SJCRH30 (cell line): ENCODE results near the gene HIPK2. TPM values are rescaled to one million over a fixed set of nuclear protein-coding genes. Genes with fewer than 3 reads are reported as not detected.

Experiments
- DNase-seq, 2 experiments: peaks; one replicate each; pipeline ENCODE4 v3.0.0-alpha.2; 2015 to 2020
- H3K27ac ChIP-seq: fragments of 250-450 bp; sonication (Bioruptor Pico); 2 replicates; pipeline ENCODE4 v1.5.1; 2020; ENCODE audit warnings: mild to moderate bottlenecking, moderate library complexity
- H3K27me3 ChIP-seq: fragments of 250-450 bp; sonication (Bioruptor Pico); 2 replicates; pipeline ENCODE4 v1.5.1; 2020; ENCODE audit warnings: mild to moderate bottlenecking, moderate library complexity
- H3K36me3 ChIP-seq: fragments of 250-450 bp; sonication (Bioruptor Pico); 2 replicates; pipeline ENCODE4 v1.5.1; 2020; ENCODE audit warnings: mild to moderate bottlenecking, moderate library complexity
- H3K4me1 ChIP-seq: fragments of 250-450 bp; sonication (Bioruptor Pico); 2 replicates; pipeline ENCODE4 v1.5.1; 2020; ENCODE audit warnings: mild to moderate bottlenecking, moderate library complexity
- H3K4me3 ChIP-seq: fragments of 250-450 bp; sonication (Bioruptor Pico); 2 replicates; pipeline ENCODE4 v1.5.1; 2020; ENCODE audit warnings: mild to moderate bottlenecking, moderate library complexity
- H3K9me3 ChIP-seq: fragments of 250-450 bp; sonication (Bioruptor Pico); replicated peaks from 2 replicates; pipeline ENCODE4 v1.5.1; 2020; ENCODE audit warnings: mild to moderate bottlenecking, moderate library complexity
- total RNA-seq: library from RNA; depleted of rRNA; stranded (reverse); fragments of >200 nt; shearing (Covaris generic); gene quantifications from 2 replicates; pipeline ENCODE4 v1.2.3, GENCODE V29; 2014

The HIPK2 gene
- total RNA-seq, 1 experiment from 2014 or later: 17.2 TPM

DNA sequence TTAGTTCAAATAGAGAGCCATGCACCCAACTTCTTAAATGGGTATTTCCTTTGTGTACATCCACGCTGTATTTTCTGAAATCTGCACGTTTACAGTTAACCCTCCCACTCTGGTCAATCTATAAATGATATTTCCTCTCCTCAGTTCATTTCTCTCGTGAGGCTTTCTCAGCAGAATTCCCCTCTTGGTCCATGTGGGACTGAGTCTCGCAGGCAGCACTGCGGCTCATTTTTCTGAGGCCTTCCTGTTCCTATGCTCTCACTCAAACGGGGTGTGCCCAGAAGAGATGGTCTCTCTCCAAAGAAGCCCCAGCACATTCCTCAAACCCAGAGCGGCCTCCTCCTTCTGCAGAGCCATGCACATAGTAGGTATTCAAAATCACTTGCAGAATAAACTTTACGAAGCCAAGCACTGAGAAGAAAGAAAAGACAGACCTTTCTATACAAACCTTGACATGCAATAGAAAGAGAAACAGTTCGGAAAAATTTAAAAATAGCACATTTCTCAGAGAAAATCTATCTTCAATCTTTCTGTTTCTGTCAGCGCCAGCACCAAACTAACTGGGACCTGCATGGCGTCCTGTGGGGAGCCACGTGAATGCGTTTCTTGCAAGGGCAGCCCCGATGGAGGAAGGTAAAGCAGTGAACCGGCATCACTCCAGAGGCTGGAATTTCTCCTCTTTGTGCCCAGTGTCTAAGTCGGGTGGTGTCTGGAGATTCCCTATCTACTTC is 77.1 kb downstream of the HIPK2 start:
- no peaks in the 10 kb centered on the region for H3K27me3 ChIP-seq
- H3K27ac ChIP-seq: no peak overlapping the region
- no peak for DNase-seq
- no peaks in the 10 kb centered on the region for H3K9me3 ChIP-seq
- H3K4me1 ChIP-seq: peaks cover 8% of the 10 kb centered on the region
- no peaks in the 10 kb centered on the region for H3K36me3 ChIP-seq
- H3K4me3 ChIP-seq: no peak overlapping the region

- Histone ChIP-seq H3K27ac (no peak overlapping the region), H3K4me3 (no peak overlapping the region), H3K9me3 (no peaks in the 10 kb centered on the region), H3K4me1 (peaks cover 8% of the 10 kb centered on the region), H3K36me3 (no peaks in the 10 kb centered on the region), H3K27me3 (no peaks in the 10 kb centered on the region)
- DNase-seq: no peak
Measured at GRCh38 chr7:139699640-139700504, 77.9 kb downstream of the HIPK2 start.

GRCh38 chr7:139698844-139699243 is 79.0 kb downstream of the HIPK2 start:
- H3K4me1 ChIP-seq: peaks cover 8% of the 10 kb centered on the region
- no peaks in the 10 kb centered on the region for H3K27me3 ChIP-seq
- H3K36me3 ChIP-seq: no peaks in the 10 kb centered on the region
- no peak for DNase-seq
- H3K27ac ChIP-seq: no peak overlapping the region
- no peaks in the 10 kb centered on the region for H3K9me3 ChIP-seq
- no peak overlapping the region for H3K4me3 ChIP-seq

DNA sequence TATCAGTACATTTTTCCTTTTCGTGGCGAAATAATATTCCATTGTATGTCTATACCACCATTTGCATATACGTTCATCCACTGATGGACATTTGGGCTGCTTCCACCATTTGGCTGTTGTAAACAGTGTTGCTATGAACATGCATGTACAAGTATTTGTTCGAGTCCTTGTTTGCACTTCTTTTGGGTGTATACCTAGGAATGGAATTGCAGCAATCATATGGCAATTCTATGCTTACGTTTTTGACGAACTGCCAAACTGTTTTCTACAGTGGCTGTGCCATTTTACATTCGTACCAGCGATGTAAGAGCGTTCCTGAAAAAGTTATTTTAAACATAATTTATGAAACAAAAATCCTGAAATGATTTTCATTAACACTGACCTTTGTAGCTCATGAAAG is 79.5 kb downstream of the HIPK2 start:
- no peaks in the 10 kb centered on the region for H3K9me3 ChIP-seq
- H3K27ac ChIP-seq: no peak overlapping the region
- peaks cover 8% of the 10 kb centered on the region for H3K4me1 ChIP-seq
- H3K36me3 ChIP-seq: no peaks in the 10 kb centered on the region
- no peak overlapping the region for H3K4me3 ChIP-seq
- no peak for DNase-seq
- H3K27me3 ChIP-seq: no peaks in the 10 kb centered on the region

DNA sequence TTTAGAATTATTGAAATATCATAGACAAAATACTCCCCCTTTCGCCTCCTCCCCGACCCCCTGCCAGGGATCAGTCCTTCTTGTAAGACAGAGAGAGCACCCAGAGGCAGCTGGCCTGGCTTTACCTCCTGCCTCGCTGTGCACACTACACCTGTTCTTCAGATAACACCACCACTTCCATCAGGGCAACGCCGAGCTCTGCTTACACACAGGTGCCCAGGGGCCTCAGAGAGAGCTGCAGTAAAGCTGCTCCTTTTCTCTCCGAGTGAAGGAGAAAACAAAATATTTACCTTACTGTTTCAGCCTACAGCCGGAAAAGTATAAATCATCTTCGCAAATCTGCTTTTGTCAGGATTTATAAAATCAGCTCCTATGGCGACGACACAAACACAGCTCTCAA is 80.7 kb downstream of the HIPK2 start:
- Histone ChIP-seq H3K27ac (no peak overlapping the region), H3K36me3 (no peaks in the 10 kb centered on the region), H3K9me3 (no peaks in the 10 kb centered on the region), H3K4me1 (no peaks in the 10 kb centered on the region), H3K27me3 (no peaks in the 10 kb centered on the region), H3K4me3 (no peak overlapping the region)
- no peak for DNase-seq

GRCh38 chr7:139696552-139696951 is 81.2 kb downstream of the HIPK2 start:
- H3K9me3 ChIP-seq: no peaks in the 10 kb centered on the region
- no peaks in the 10 kb centered on the region for H3K36me3 ChIP-seq
- H3K4me3 ChIP-seq: no peak overlapping the region

DNA sequence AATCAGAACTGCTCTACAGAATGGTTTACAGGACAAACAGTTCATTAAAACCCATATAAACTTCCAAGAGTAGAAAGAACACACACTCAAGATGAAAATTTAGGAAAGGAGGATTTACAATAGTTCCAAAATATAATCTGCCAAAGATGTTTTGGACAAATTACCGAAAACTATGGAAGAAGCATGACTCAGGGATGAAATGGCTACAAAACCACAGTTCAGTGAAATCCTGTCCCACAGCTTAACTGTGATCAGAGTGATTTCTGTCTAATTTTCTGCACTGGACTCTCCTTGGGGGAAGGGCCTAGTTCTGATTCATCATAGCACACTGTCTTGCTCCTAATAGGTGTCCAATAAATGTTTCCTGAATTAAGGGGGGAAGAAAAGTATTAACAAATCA is 82.2 kb downstream of the HIPK2 start:
- Histone ChIP-seq H3K9me3 (no peaks in the 10 kb centered on the region), H3K27me3 (no peaks in the 10 kb centered on the region), H3K4me1 (no peaks in the 10 kb centered on the region), H3K36me3 (no peaks in the 10 kb centered on the region; the same call in 1 of the 2 replicates), H3K4me3 (no peak overlapping the region), H3K27ac (no peak overlapping the region)
- no peak for DNase-seq

More at GRCh38 chr7:139696552-139696951, 81.2 kb downstream of the HIPK2 start:
- Histone ChIP-seq H3K27me3 (no peaks in the 10 kb centered on the region), H3K27ac (no peak overlapping the region), H3K4me1 (no peaks in the 10 kb centered on the region)
- no peak for DNase-seq

- Histone ChIP-seq H3K27ac (no peak overlapping the region), H3K4me1 (no peaks in the 10 kb centered on the region), H3K9me3 (no peaks in the 10 kb centered on the region), H3K27me3 (no peaks in the 10 kb centered on the region), H3K4me3 (no peak overlapping the region), H3K36me3 (no peaks in the 10 kb centered on the region; the same call in 1 of the 2 replicates)
- no peak for DNase-seq
Measured at GRCh38 chr7:139695051-139695450, 82.7 kb downstream of the HIPK2 start.

DNA sequence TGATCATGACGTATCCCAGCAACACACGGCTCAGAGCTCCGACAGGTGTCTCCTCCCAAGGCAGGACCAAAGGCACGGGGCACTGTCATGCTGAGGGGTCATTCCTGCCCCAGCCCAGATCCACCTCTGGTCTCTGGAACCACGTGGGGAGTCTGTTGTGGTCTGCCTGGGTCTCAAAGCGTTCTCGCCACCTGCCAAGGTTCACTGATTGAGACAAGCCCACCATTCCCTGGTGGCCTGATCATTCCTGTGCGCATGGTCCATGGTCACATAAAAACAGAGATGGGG is 83.5 kb downstream of the HIPK2 start:
- Histone ChIP-seq H3K4me1 (no peaks in the 10 kb centered on the region), H3K27me3 (no peaks in the 10 kb centered on the region), H3K4me3 (no peak overlapping the region), H3K36me3 (no peaks in the 10 kb centered on the region; the same call in 1 of the 2 replicates), H3K27ac (no peak overlapping the region), H3K9me3 (no peaks in the 10 kb centered on the region)
- DNase-seq: no peak

DNA sequence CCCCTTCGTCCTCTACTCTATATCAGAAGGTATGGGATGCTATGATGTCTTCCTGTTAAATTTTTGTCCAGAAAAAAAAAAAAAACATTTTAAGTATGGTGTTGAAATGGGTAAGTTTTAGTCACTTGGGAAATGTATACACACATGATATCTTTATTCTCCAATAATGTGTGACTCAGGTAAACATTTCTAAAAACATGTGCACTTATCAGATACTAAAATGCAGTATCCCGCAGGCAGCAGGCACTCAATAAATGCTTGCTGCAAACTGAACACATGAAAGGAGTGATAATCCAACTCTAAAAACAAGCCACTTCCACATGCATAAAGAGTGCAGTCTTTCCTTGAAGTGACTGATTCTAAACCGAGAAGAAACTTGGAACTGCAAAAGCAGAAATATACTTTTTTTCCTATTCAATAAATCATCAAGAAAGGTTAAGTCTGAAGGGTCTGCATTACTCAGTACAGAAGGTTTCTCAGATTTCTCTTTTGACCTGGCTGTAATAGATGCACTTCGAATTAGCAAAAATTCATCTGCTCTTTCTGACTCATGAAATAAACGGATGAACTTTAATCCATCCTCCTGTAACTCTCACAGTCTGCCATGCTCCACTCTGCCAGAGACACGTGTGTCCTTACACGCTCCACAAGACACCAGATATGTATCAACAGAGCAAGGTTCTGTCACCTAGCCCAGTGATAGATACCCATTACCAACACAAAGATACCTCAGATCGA is 84.0 kb downstream of the HIPK2 start:
- no peaks in the 10 kb centered on the region for H3K27me3 ChIP-seq

DNA sequence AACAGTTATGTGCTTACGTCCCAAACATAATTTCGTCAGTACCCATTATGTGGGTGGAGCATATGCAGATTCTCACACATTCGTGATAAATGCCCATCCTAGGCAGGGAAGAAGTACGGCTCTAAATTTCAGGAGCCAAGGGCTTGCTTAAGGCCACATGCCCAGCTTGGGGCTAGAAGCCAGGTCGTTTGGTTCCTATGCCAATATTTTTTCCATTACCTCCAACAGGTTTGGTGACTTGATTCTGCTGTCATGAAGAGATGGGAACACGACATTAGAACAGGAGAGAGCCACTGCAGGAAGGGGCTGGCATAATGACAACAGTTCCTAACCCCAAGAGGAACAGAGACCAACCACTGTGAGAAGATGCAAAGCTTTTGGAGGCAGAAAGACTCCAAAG is 85.1 kb downstream of the HIPK2 start:
- Histone ChIP-seq H3K36me3 (no peaks in the 10 kb centered on the region; the same call in 1 of the 2 replicates), H3K9me3 (no peaks in the 10 kb centered on the region), H3K27ac (no peak overlapping the region), H3K27me3 (no peaks in the 10 kb centered on the region), H3K4me1 (no peaks in the 10 kb centered on the region), H3K4me3 (no peak overlapping the region)
- no peak for DNase-seq

More for the DNA sequence above, 84.0 kb downstream of the HIPK2 start:
- Histone ChIP-seq H3K9me3 (no peaks in the 10 kb centered on the region), H3K4me3 (no peak overlapping the region), H3K36me3 (no peaks in the 10 kb centered on the region; the same call in 1 of the 2 replicates), H3K27ac (no peak overlapping the region), H3K4me1 (no peaks in the 10 kb centered on the region)
- no peak for DNase-seq

GRCh38 chr7:139691253-139691781 is 86.5 kb downstream of the HIPK2 start:
- DNase-seq: peak in 1 of 2 experiments; percentile 20
- no peak overlapping the region for H3K27ac ChIP-seq
- H3K9me3 ChIP-seq: no peaks in the 10 kb centered on the region
- H3K36me3 ChIP-seq: no peaks in the 10 kb centered on the region; the same call in 1 of the 2 replicates
- no peaks in the 10 kb centered on the region for H3K4me1 ChIP-seq
- no peaks in the 10 kb centered on the region for H3K27me3 ChIP-seq
- H3K4me3 ChIP-seq: no peak overlapping the region

DNA sequence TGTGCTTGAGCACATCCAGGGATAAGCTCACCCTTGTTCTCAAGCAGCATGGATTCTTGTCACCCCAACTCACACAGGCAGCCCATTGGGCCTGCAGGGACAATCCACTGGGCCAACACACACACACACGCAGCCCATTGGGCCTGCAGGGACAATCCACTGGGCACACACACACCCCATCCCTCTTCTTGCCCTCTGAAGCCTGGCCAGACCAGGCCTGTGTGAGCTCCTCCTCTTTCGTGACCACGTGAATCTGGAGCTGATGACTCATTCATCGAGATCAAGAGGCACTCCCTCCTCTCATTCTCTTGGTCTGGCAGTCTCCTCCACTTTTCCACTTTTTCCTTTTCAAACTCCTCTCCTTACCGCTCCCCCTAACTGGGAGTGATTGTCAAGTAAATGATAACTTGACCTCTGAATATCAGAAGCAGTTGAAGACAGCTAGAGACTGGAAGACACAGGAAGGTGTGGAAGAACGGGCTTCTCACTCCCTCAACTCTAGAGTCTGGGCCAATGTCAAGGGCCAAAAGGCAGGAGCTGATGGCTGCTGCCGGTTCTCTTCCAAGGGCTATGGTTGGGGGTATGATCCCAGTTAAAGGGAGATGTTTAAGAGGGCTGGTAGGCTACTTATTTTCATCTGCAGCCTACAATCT is 89.7 kb downstream of the HIPK2 start:
- DNase-seq: peak in 1 of 2 experiments; percentile 16

More for the DNA sequence above, 89.7 kb downstream of the HIPK2 start:
- H3K27ac ChIP-seq: no peak overlapping the region
- H3K9me3 ChIP-seq: no peaks in the 10 kb centered on the region; the same call in 1 of the 2 replicates
- no peaks in the 10 kb centered on the region for H3K4me1 ChIP-seq
- no peaks in the 10 kb centered on the region for H3K27me3 ChIP-seq
- no peaks in the 10 kb centered on the region; the same call in 1 of the 2 replicates for H3K36me3 ChIP-seq
- H3K4me3 ChIP-seq: no peak overlapping the region
